ENCODE measurements around the gene FMNL2.

GRCh38 chr2:152559008-152559407 lies 224.0 kb downstream of the FMNL2 start:
- TF ChIP-seq, protein P1, sequence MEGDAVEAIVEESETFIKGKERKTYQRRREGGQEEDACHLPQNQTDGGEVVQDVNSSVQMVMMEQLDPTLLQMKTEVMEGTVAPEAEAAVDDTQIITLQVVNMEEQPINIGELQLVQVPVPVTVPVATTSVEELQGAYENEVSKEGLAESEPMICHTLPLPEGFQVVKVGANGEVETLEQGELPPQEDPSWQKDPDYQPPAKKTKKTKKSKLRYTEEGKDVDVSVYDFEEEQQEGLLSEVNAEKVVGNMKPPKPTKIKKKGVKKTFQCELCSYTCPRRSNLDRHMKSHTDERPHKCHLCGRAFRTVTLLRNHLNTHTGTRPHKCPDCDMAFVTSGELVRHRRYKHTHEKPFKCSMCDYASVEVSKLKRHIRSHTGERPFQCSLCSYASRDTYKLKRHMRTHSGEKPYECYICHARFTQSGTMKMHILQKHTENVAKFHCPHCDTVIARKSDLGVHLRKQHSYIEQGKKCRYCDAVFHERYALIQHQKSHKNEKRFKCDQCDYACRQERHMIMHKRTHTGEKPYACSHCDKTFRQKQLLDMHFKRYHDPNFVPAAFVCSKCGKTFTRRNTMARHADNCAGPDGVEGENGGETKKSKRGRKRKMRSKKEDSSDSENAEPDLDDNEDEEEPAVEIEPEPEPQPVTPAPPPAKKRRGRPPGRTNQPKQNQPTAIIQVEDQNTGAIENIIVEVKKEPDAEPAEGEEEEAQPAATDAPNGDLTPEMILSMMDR (IDR thresholded peaks at IDR 0.05) = no peak
- TF ChIP-seq EP300 (IDR thresholded peaks at IDR 0.05) (no peak), POLR2AphosphoS5 (IDR thresholded peaks at IDR 0.05) (no peak), POLR2A (IDR thresholded peaks at IDR 0.05) (no peak)
